Measurements from ENCODE around the gene CTTNBP2NL. TPM values are rescaled to one million over a fixed set of nuclear protein-coding genes. Genes with fewer than 3 reads are reported as not detected.
"Not testable (repeated sequence)": the region's sequence is repeated elsewhere in the genome, so short reads cannot be mapped to it uniquely, and the experiment has no call there.

CTTNBP2NL gene
- total RNA-seq, 2 experiments from 2014 or later: 3.4 to 3.6 TPM

DNA sequence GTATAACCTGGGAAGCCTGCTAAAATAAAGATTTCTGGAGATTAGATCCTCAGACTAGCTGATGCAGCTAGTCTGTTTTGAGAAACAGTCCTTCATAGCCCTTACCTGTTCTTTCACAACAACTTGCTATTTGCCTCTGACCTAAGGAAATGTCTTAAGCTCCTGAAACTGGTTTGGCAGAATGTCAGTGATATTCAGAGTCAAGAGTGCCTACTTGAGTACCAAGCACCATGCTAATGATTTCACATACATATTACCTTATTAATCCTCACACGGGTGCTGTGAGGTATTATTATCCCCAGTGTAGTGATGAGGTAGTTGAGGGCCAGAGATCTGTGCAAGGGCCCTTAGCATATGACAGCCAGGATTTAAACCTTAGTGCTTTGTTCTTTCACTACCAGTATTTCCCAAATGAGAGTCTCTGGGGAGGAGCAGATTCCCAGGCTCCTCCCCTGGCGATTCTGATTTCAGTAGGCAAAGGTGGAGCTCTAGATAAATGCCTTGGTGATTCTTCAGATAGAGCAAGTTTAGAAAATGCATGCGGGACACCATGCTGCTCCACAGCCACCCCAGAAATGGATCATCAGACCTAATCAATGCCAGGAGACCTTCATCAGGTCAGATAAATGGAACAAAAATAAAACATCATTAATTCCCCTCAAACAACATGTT lies 65.3 kb downstream of the CTTNBP2NL start:
- peaks cover 12% of the 10 kb centered on the region for H3K27me3 Mint-ChIP-seq
- ChIA-PET POLR2A (interaction anchor here (0.7 kb wide), 1 partner anchor 160 kb away, joined by 3 read pairs; no protein-coding TSS in a partner anchor), CTCF (interaction anchor here (8.2 kb wide), 1 partner anchor 68 kb away, joined by 163 read pairs; the partner anchor contains the start of gene CTTNBP2NL)
- H3K36me3 Mint-ChIP-seq (ENCODE audit: low read depth): no peaks in the 10 kb centered on the region
- no peaks in the 10 kb centered on the region for H3K9me3 Mint-ChIP-seq
- peaks cover 10% of the 10 kb centered on the region for H3K4me1 Mint-ChIP-seq
- no peak overlapping the region for H3K27ac Mint-ChIP-seq
- DNase-seq: no peak
- no peak overlapping the region for H3K4me3 Mint-ChIP-seq

DNA sequence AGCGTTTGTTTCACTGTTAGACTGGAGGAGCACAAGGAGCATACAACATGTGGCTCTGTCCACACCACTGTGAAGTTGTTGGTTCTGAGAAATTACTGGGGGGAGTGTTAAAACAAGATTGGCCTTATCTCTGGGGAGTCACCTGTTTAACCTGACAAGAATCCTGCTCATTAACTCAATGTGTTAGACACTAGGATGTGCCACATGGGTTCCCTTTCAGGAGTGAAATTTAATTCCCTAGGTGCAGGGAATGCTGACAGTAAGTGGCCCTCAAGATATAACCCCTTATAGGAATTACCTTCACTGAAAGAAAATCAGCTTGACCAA lies 66.9 kb downstream of the CTTNBP2NL start:
- Mint-ChIP-seq H3K27ac (no peak overlapping the region), H3K4me1 (peaks cover 17% of the 10 kb centered on the region), H3K9me3 (no peaks in the 10 kb centered on the region), H3K27me3 (peaks cover 19% of the 10 kb centered on the region), H3K4me3 (no peak overlapping the region), H3K36me3 (ENCODE audit: low read depth) (no peaks in the 10 kb centered on the region)
- DNase-seq: no peak
- ChIA-PET CTCF (interaction anchor here (8.2 kb wide), 1 partner anchor 70 kb away, joined by 163 read pairs; the partner anchor contains the start of gene CTTNBP2NL), POLR2A (no interaction called here)

DNA sequence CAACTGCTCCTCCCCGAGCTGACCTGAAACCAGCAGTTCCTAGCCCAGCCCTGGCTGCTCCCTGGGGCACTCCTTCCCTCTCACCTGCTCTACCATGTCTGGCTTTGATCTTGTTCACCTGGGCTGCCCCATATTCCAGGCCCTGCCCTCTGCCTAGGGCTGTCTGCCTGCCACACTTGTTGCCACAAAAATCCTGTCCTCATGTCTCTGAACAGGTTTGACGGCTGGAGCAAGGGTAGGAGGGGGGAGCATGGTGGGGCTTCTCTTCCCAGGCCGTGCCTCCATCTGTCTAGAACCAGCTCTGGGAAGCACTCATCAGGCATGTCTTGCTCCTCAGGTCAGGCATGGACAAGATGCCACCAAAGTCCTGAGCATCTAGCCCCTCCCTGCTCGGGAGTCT lies 68.5 kb downstream of the CTTNBP2NL start:
- Mint-ChIP-seq H3K4me1 (peaks cover 17% of the 10 kb centered on the region), H3K4me3 (no peak overlapping the region), H3K36me3 (ENCODE audit: low read depth) (no peaks in the 10 kb centered on the region), H3K27me3 (peaks cover 31% of the 10 kb centered on the region), H3K9me3 (no peaks in the 10 kb centered on the region), H3K27ac (no peak overlapping the region)
- CTCF ChIA-PET: interaction anchor here (8.2 kb wide), 1 partner anchor 71 kb away, joined by 163 read pairs; the partner anchor contains the start of gene CTTNBP2NL
- DNase-seq: no peak
- POLR2A ChIA-PET: interaction anchor here (1.2 kb wide), 1 partner anchor 74 kb away, joined by 3 read pairs; no protein-coding TSS in a partner anchor

DNA sequence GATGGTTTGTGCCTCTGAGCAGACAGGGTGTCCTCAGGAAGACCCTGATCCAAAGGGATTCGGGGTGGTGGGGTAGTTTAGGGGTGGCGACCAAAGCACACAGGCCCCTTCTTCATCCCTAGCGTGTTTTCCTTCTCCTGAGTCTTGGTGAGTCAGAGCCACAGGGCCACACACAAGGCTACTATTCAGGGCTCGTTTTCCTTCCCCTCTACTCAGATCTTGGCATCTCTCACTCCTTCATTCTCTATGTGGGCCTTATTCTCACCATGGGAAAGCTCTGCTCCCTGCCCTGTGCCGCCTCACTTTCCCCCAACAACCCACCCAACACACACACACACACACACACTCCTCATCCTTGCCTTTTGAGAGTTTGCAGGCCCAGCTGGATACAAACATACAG lies 69.1 kb downstream of the CTTNBP2NL start:
- H3K27ac Mint-ChIP-seq: no peak overlapping the region
- DNase-seq: no peak
- peaks cover 30% of the 10 kb centered on the region for H3K27me3 Mint-ChIP-seq
- H3K4me3 Mint-ChIP-seq: no peak overlapping the region
- no peaks in the 10 kb centered on the region for H3K36me3 Mint-ChIP-seq (ENCODE audit: low read depth)
- ChIA-PET CTCF (interaction anchor here (1.1 to 8.2 kb wide), 5 partner anchors 9 to 149 kb away, joined by 3 to 163 read pairs (median 4); partner anchors contain the start of genes CTTNBP2NL and WNT2B), POLR2A (no interaction called here)
- H3K4me1 Mint-ChIP-seq: peaks cover 17% of the 10 kb centered on the region
- no peaks in the 10 kb centered on the region for H3K9me3 Mint-ChIP-seq

DNA sequence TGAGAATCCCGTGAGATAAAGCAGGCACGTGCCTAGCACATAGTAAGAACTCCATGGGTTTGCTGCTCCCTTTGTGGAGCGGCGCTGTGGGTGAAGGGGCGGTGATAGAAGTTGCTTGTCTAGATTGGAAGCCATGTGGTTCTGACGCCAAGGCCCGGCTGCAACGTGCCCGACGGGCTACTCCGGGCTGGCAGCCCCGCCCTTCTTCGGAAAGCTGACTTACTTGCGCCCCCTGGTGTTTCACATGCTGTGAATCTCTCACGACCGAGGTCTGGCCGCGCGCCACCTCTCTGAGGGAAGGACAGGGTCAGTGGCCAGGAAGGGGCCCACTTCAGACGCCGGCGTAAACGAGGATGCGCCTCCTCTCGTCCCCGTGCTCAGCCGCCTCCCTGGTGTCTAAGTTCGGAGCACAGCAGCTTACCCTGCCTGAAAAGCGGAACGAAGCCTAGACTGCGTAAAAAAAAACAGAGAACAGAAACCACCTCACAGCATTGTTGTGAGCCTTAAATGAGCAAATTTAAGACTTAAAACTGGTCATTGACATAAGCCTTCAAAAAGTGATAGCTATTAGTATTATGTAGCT lies 70.2 kb downstream of the CTTNBP2NL start:
- Mint-ChIP-seq H3K9me3 (no peaks in the 10 kb centered on the region), H3K27me3 (peaks cover 32% of the 10 kb centered on the region), H3K36me3 (ENCODE audit: low read depth) (no peaks in the 10 kb centered on the region), H3K27ac (no peak overlapping the region), H3K4me3 (peak overlapping the region; percentile 73), H3K4me1 (peaks cover 17% of the 10 kb centered on the region)
- POLR2A ChIA-PET: interaction anchor here (1.2 kb wide), 1 partner anchor 75 kb away, joined by 5 read pairs; no protein-coding TSS in a partner anchor
- CTCF ChIA-PET: interaction anchor here (0.6 to 8.2 kb wide), 20 partner anchors 8 to 606 kb away, joined by 3 to 163 read pairs (median 4); partner anchors contain the start of genes CTTNBP2NL and WNT2B
- peak; percentile 86 for DNase-seq

DNA sequence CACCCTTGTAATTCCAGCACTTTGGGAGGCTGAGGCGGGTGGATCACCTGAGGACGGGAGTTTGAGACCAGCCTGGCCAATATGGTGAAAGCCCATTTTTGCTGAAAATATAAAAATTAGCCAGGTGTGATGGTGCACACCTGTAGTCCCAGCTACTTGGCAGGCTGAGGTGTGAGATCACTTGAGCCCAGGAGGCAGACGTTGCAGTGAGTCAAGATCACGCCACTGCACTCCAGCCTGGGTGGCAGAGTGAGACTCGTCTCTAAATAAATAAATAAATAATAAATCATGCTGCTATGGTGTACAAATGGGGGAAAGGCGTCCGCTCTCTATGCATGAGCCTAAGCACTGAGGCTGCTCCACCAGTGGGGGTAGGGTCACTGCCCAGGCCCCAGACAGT lies 74.3 kb downstream of the CTTNBP2NL start:
- H3K27me3 Mint-ChIP-seq: peaks cover 43% of the 10 kb centered on the region
- H3K36me3 Mint-ChIP-seq (ENCODE audit: low read depth); H3K4me3 Mint-ChIP-seq; DNase-seq; H3K9me3 Mint-ChIP-seq; POLR2A ChIA-PET; CTCF ChIA-PET; H3K27ac Mint-ChIP-seq: not testable (repeated sequence)
- peaks cover 17% of the 10 kb centered on the region for H3K4me1 Mint-ChIP-seq

DNA sequence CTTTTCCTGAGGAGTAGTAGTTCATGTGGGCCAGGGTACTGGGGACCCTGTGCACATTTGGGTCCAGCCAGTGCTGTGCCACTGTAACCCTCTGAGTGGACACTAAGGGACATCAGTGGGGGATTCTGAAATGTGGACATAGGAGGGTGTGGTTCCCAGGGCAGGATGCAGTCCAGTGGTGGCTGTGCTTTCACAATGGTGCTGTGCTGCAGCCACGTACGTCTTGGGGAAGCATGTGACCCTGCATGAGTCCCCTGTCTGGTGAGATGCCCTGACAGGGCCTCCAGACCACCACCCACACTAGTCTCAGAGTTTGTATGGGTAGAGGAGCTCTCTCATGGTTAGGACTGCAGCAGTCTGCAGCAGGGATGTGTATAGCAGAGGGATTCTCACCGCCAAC lies 75.0 kb downstream of the CTTNBP2NL start:
- no peak overlapping the region for H3K27ac Mint-ChIP-seq
- peaks cover 45% of the 10 kb centered on the region for H3K27me3 Mint-ChIP-seq
- peaks cover 10% of the 10 kb centered on the region for H3K4me1 Mint-ChIP-seq
- CTCF ChIA-PET: no interaction called here
- H3K9me3 Mint-ChIP-seq: peaks cover 2% of the 10 kb centered on the region
- POLR2A ChIA-PET: no interaction called here
- no peak overlapping the region for H3K4me3 Mint-ChIP-seq
- H3K36me3 Mint-ChIP-seq (ENCODE audit: low read depth): no peaks in the 10 kb centered on the region
- DNase-seq: no peak

DNA sequence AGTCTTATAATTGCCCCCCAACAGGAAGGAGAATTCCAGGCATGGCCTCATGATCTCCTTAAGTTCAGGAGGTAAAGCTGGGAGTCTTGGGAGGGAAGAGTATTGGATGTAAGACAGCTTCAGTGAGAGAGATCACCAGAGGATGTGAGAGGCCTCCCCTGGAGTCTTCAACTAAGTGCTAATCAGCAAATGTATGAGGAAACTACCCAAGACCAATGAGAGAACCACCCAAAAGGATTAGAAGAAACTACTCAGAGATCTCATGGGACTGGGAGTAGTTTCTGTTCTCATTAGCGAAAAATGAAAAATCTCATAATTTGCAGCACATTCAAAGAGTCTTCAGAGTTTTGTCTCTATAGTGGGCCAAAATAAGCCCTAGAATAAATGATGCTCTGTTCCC lies 76.1 kb downstream of the CTTNBP2NL start:
- no peaks in the 10 kb centered on the region for H3K4me1 Mint-ChIP-seq
- H3K9me3 Mint-ChIP-seq: peaks cover 6% of the 10 kb centered on the region
- no peaks in the 10 kb centered on the region for H3K36me3 Mint-ChIP-seq (ENCODE audit: low read depth)
- no peak overlapping the region for H3K27ac Mint-ChIP-seq
- no peak for DNase-seq
- no peak overlapping the region for H3K4me3 Mint-ChIP-seq
- CTCF ChIA-PET: interaction anchor here (1.0 kb wide), 1 partner anchor 142 kb away, joined by 3 read pairs; no protein-coding TSS in a partner anchor
- POLR2A ChIA-PET: no interaction called here
- H3K27me3 Mint-ChIP-seq: peaks cover 44% of the 10 kb centered on the region

DNA sequence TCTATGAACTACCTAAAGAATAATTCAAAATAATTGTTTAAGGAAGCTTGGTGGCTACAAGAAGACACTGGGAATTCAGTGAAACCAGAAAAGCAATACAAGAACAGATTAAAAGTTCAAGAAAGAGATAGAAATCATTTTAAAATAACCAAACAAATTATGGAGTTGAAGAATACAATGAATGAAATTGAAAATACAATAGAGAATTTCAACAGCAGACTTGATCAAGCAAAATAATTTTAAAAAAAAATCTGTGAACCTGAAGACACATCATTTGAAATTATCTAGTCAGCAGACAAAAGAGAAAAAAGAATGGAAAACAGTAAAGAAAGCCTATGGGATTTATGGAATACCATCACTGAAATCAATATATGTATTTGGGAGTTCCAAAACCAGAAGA lies 81.5 kb downstream of the CTTNBP2NL start:
- H3K9me3 Mint-ChIP-seq: peaks cover 15% of the 10 kb centered on the region
- no peak overlapping the region for H3K27ac Mint-ChIP-seq
- DNase-seq: no peak
- no peak overlapping the region for H3K4me3 Mint-ChIP-seq
- peaks cover 3% of the 10 kb centered on the region for H3K36me3 Mint-ChIP-seq (ENCODE audit: low read depth)
- H3K27me3 Mint-ChIP-seq: peaks cover 24% of the 10 kb centered on the region
- ChIA-PET POLR2A (no interaction called here), CTCF (no interaction called here)
- H3K4me1 Mint-ChIP-seq: no peaks in the 10 kb centered on the region

DNA sequence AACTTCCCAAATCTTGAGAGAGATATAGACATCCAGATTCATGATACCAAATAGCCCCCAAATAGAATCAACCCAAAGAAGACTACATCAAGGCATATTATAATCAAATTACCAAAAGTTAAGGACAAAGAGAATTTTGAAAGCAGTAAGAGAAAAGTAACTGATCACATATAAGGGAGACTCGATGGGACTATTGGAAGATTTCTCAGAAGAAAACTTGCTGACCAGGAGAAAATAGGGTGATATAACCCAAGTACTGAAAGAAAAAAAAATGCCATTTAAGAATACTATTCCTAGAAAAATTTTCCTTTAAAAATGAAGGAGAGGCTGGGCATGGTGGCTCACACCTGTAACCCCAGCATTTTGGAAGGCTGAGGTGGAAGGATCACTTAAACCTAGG lies 82.3 kb downstream of the CTTNBP2NL start:
- Mint-ChIP-seq H3K9me3 (peaks cover 15% of the 10 kb centered on the region), H3K36me3 (ENCODE audit: low read depth) (peaks cover 3% of the 10 kb centered on the region), H3K4me1 (no peaks in the 10 kb centered on the region), H3K27me3 (peaks cover 26% of the 10 kb centered on the region), H3K4me3 (no peak overlapping the region), H3K27ac (no peak overlapping the region)
- POLR2A ChIA-PET: no interaction called here
- DNase-seq: no peak
- CTCF ChIA-PET: no interaction called here

DNA sequence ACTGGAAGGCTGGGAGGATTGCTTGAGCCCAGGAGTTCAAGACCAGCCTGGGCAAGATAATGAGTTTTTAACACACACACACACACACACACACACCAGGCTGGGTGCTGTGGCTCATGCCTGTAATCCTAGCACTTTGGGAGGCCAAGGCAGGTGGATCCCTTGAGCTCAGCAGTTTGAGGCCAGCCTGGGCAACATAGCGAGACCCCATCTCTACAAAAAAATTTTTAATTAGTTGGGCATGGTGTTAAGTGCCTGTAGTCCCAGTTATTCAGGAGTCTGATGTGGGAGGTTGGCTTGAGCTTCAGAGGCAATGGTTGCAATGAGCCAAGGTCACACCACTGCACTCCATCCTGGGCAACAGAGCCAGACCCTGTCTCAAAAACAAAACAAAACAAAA lies 90.0 kb downstream of the CTTNBP2NL start:
- DNase-seq; H3K4me3 Mint-ChIP-seq; H3K27ac Mint-ChIP-seq; POLR2A ChIA-PET; H3K9me3 Mint-ChIP-seq; H3K4me1 Mint-ChIP-seq; H3K36me3 Mint-ChIP-seq (ENCODE audit: low read depth): not testable (repeated sequence)
- CTCF ChIA-PET: interaction anchor here (0.6 kb wide), 1 partner anchor 72 kb away, joined by 3 read pairs; no protein-coding TSS in a partner anchor
- peaks cover 18% of the 10 kb centered on the region for H3K27me3 Mint-ChIP-seq

DNA sequence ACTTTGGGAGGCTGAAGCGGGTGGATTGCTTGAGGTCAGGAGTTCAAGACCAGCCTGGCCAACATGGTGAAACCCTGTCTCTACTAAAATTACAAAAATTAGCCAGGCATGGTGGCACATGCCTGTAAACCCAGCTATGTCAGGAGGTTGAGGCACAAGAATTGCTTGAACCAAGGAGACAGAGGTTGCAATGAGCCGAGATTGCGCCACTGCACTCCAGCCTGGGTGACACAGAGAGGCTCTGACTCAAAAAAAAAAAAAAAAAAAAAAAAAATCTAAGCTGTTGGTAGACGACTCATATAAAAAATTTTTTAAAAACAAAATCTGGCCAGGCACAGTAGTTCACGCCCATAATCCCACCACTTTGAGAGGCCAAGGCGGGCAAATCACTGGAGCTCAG lies 91.7 kb downstream of the CTTNBP2NL start:
- H3K9me3 Mint-ChIP-seq; CTCF ChIA-PET; POLR2A ChIA-PET; H3K36me3 Mint-ChIP-seq (ENCODE audit: low read depth); DNase-seq; H3K4me3 Mint-ChIP-seq; H3K27ac Mint-ChIP-seq; H3K4me1 Mint-ChIP-seq: not testable (repeated sequence)
- peaks cover 15% of the 10 kb centered on the region for H3K27me3 Mint-ChIP-seq

DNA sequence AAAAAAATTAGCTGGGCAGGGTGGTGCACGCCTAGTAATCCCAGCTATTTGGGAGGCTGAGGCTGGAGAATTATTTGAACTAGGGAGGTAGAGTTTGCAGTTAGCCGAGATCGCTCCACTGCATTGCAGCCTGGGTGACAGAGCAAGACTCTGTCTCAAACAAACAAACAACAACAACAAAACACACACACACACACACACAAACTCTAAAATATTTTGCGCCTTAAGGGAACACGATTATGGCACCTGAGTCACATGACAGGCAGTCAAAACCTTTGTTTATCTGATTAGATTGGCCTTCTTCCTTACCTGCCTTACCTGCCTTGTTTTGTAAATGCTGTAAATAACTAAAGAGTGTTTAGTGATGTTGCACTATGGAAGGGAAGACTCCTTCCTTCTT lies 92.1 kb downstream of the CTTNBP2NL start:
- ChIA-PET CTCF (no interaction called here), POLR2A (no interaction called here)
- H3K4me3 Mint-ChIP-seq: no peak overlapping the region
- peaks cover 17% of the 10 kb centered on the region for H3K27me3 Mint-ChIP-seq
- H3K9me3 Mint-ChIP-seq: no peaks in the 10 kb centered on the region
- H3K27ac Mint-ChIP-seq: no peak overlapping the region
- DNase-seq: no peak
- no peaks in the 10 kb centered on the region for H3K36me3 Mint-ChIP-seq (ENCODE audit: low read depth)
- H3K4me1 Mint-ChIP-seq: no peaks in the 10 kb centered on the region
